ENCODE data around the gene PARD6B.

The PARD6B gene

DNA sequence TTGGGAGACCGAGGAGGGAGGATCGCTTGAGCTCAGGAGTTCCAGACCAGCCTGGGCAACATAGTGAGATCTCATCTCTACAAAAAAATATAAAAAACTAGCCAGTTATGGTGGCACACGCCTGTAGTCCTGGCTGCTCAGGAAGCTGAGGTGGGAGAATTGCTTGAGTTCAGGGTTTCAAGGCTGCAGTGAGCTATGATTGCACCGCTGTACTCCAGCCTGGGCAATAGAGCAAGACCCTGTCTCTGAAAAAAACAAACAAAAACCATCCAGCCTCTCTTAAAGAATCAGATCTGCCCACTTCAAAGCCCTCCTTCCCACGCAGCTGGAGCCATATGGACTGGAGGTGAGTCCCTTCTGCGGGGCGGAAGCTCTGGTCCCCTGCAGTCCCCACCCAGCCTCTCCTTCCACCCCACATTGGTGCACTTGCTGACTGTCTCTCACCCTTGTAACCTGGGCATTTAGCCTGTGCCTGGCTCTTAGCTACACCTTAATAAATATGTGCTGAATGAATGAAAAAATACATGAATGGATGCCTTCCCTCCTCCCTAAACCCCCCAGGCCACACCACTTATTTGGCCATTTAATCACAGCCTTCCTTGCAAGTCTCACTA lies 7.2 kb upstream of the PARD6B start:
- no peak for DNase-seq

GRCh38 chr20:50724851-50725723 lies 6.3 kb upstream of the PARD6B start:
- DNase-seq: peak; percentile 78 to 89

- no peak for DNase-seq
Observed at GRCh38 chr20:50725724-50726005, 5.7 kb upstream of the PARD6B start.

DNA sequence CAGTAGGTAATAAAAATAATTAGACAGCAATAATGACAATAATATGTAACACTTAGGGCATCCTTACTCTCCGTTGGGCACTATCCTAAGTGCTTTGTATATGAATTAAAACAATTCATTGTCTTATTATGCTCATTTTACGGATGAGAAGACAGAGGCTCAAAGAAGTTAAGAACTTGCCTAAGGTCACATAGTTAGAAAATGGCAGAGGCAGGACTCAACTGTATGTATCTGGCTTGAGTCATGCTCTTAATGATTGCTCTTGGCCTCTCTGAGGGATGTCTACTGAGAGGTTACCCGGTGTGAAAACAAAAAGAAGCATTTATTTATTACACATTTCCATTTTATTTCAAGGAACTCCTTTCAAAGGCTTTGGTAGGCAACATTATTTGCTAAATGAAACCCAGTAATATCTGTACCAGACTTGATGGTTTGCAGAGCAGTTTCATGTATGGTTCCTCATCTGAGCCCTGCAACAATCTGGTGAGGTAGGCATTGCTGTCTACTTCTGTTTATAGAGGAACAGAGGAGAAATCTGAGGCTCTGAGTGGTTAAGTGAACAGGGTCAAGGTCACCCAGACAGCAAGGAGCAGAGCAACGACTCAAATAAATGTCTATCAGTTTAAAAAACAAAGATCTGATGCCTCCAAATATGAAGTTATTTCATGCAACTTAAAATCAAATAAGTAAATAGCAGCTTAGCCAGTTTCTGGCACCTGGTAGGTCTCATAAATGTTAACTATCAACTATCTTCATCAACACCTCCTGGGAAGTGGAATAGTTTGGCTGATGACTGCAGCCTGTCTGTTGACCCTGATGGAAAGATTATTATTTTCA lies 4.2 kb upstream of the PARD6B start:
- peak; percentile 48 to 52 for DNase-seq

GRCh38 chr20:50727792-50728485 lies 3.4 kb upstream of the PARD6B start:
- DNase-seq: no peak

DNA sequence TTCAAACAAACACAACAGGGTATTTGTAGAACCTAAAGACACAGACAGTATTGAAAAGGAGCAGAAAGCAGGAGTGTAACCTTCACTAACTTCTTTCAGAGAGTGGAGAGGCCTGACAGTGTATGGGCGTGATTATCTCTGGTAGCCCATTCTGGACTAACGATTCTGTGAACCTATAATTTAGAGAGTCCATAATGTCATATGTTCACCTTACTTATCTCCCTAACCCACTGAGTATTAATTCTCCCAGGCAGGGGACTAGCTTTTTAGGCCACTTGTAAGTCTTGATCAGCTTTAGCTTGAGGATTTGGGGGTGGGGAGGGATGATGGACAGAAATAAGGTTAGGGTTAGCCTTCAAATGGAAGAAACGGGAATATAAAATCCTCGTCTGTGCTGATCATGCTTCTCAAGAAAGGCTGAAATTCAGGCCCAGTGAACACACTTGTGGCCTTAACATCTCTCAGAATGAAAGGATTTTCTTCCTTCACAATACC lies 2.8 kb upstream of the PARD6B start:
- no peak for DNase-seq

DNA sequence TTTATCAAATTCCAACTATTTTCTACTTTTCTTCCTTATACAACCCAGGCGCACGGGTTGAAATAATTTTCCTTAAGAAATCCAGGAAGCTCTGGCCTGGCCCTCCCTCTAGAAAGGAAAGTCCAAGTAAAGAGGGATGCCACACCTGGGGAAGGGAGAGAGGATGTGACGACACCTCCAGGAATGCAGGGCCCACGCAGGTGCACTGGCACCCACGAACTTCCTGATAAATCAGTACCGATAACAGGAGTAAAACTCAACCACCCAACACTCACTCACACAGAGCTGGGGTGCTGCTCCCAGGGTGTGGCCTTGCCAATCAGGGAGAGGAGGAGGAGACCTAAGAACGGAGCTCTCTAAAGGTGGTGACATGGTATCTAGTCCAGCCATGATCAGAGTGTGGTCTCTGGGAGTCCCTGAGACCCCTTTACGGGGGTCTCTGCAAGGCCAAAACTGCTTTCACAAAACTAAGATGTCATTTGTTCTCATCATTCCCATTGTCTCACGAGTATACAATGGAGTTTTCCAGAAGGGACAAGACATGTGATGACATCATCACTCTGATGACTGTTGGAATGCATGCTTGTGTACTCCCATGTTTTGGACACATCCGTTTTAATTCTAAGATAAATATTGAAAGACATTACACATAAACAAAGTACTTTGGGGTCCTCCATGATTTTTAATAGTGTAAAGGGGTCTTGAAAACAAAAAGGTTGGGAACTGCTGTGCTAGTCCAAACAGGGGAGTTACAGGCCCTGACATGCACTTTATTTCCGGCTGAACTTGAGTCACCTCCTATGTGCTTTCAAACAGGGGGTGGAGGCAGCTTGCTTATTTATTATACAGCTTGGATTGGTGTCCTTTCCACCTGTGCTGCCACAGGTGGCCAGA lies 2.2 kb upstream of the PARD6B start:
- DNase-seq: no peak

GRCh38 chr20:50729901-50730764 lies 1.2 kb upstream of the PARD6B start:
- no peak for DNase-seq

- DNase-seq: no peak
Observed at GRCh38 chr20:50730765-50731054, 670 bp upstream of the PARD6B start.

GRCh38 chr20:50731930-50732690 lies 730 bp downstream of the PARD6B start:
- no peak for DNase-seq

GRCh38 chr20:50733644-50734349 lies 2.4 kb downstream of the PARD6B start:
- no peak for DNase-seq

GRCh38 chr20:50734730-50735679 lies 3.6 kb downstream of the PARD6B start:
- DNase-seq: no peak

- DNase-seq: no peak
Observed at GRCh38 chr20:50735813-50736212, 4.4 kb downstream of the PARD6B start.

- DNase-seq: no peak
Observed at GRCh38 chr20:50737352-50737751, 6.0 kb downstream of the PARD6B start.

DNA sequence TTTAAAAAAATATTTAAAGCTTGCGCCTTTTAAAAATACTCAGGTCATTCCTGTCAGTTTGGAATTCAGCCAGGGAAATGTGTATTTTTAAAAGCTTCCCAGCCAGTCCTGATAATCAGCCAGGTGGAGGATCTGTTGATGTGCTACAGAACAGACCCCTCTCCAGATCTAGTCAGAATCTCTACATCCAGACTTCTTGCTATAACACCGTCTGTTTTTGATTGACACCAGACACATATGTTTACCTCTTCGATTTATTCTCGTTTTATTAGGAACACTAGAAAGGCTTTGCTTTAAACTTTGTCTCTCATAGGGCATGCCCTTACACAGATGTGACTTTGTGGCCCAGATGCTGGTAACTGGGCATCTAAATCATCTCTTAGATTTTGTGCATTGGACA lies 11.7 kb downstream of the PARD6B start:
- DNase-seq: no peak

DNA sequence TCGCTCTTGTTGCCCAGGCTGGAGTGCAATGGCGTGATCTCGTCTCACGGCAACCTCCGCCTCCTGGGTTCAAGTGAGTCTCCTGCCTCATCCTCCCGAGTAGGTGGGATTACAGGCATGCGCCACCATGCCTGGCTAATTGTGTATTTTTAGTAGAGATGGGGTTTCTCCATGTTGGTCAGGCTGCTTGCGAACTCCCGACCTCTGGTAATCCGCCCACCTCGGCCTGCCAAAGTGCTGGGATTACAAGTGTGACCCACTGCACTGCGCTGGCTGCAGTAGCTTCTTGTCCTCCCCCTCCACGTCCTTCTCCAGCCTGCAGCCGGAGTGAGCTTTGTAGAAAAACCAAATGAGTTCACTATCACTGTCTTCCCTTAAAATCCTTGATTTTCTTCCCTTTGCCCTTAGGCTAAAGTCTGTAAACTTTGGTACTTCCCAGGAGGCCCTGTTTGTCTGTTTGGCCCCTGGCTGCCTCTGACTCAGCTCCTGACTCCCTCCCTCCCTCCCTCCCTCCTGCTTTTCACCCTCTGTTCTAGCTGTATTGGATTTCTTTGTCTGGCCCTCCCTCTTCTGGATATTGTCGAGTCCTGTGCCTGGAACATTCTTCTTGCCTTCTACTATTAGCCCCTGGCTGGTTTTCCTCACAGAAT lies 12.9 kb downstream of the PARD6B start:
- no peak for DNase-seq

- DNase-seq: no peak
Observed at GRCh38 chr20:50745634-50746137, 14.3 kb downstream of the PARD6B start.
